ENCODE data around the gene VTN. TPM values are rescaled to one million over a fixed set of nuclear protein-coding genes. Genes with fewer than 3 reads are reported as not detected.
A peak's percentile ranks its signal among the peaks of the same experiment; 100 is the strongest.

Gene VTN
- total RNA-seq, 2 experiments from 2014 or later: 0.40 TPM; not detected in 1

- BruUV-seq (replicated peaks): no TSS peak
- no peak for DNase-seq (ENCODE audit: low spot score)
- Histone ChIP-seq H3K9me2 (ENCODE audit: insufficient read depth, low read length) (no peaks in the 10 kb centered on the region), H4K20me1 (ENCODE audit: insufficient read depth, low read length) (no peaks in the 10 kb centered on the region), H2AFZ (ENCODE audit: low read length) (no peak overlapping the region), H3K9me3 (ENCODE audit: low read length) (no peaks in the 10 kb centered on the region), H3K79me2 (ENCODE audit: insufficient read depth, low read depth, low read length) (no peaks in the 10 kb centered on the region), H3K4me3 (ENCODE audit: low read depth, low read length, poor library complexity, severe bottlenecking) (no peak overlapping the region), H3K4me2 (ENCODE audit: low read length) (no peak overlapping the region), H3K36me3 (ENCODE audit: insufficient read depth, low read length) (peaks cover 4% of the 10 kb centered on the region; the same call in 1 of the 2 replicates), H3K4me1 (ENCODE audit: insufficient read depth, low read length, poor library complexity, severe bottlenecking) (no peaks in the 10 kb centered on the region), H3K27ac (ENCODE audit: low read depth, low read length, poor library complexity, severe bottlenecking) (no peak overlapping the region)
- TF ChIP-seq CTCF (conservative IDR thresholded peaks at IDR 0.05; ENCODE audit: low read length) (no peak), EZH2phosphoT487 (IDR thresholded peaks at IDR 0.05; ENCODE audit: borderline replicate concordance, low read depth, low read length) (no peak)
- ChIA-PET POLR2A (no interaction called here), CTCF (ENCODE audit: unreplicated experiment) (interaction anchor here (1.0 kb wide), 1 partner anchor 21 kb away, joined by 4 read pairs; no protein-coding TSS in a partner anchor)
- intact Hi-C loops (cut with micrococcal nuclease; ENCODE audit: unreplicated experiment): no loop called here
Measured at GRCh38 chr17:28395968-28396367, 25.9 kb upstream of the VTN start.

- no peak overlapping the region for H2AFZ ChIP-seq (ENCODE audit: low read length)
- no peak for DNase-seq (ENCODE audit: low spot score)
- POLR2A ChIA-PET: interaction anchor here (0.9 kb wide), 1 partner anchor 9 kb away, joined by 3 read pairs; no protein-coding TSS in a partner anchor
- no peak overlapping the region for H3K4me3 ChIP-seq (ENCODE audit: low read depth, low read length, poor library complexity, severe bottlenecking)
- H3K79me2 ChIP-seq (ENCODE audit: insufficient read depth, low read depth, low read length): no peaks in the 10 kb centered on the region
- no peaks in the 10 kb centered on the region for H3K9me3 ChIP-seq (ENCODE audit: low read length)
- H3K4me1 ChIP-seq (ENCODE audit: insufficient read depth, low read length, poor library complexity, severe bottlenecking): no peaks in the 10 kb centered on the region
- H3K4me2 ChIP-seq (ENCODE audit: low read length): no peak overlapping the region
- H3K36me3 ChIP-seq (ENCODE audit: insufficient read depth, low read length): peaks cover 9% of the 10 kb centered on the region; the same call in 1 of the 2 replicates
- H3K27ac ChIP-seq (ENCODE audit: low read depth, low read length, poor library complexity, severe bottlenecking): no peak overlapping the region
- H4K20me1 ChIP-seq (ENCODE audit: insufficient read depth, low read length): no peaks in the 10 kb centered on the region
- BruUV-seq (replicated peaks): no TSS peak
- no peaks in the 10 kb centered on the region for H3K9me2 ChIP-seq (ENCODE audit: insufficient read depth, low read length)
- intact Hi-C loops (cut with micrococcal nuclease; ENCODE audit: unreplicated experiment): no loop called here
- TF ChIP-seq EZH2phosphoT487 (IDR thresholded peaks at IDR 0.05; ENCODE audit: borderline replicate concordance, low read depth, low read length): no peak
- no peak for TF ChIP-seq CTCF (conservative IDR thresholded peaks at IDR 0.05; ENCODE audit: low read length)
- CTCF ChIA-PET (ENCODE audit: unreplicated experiment): no interaction called here
Measured at GRCh38 chr17:28395426-28395825, 25.3 kb upstream of the VTN start.

GRCh38 chr17:28394337-28395116 is 24.4 kb upstream of the VTN start:
- no peaks in the 10 kb centered on the region for H3K4me1 ChIP-seq (ENCODE audit: insufficient read depth, low read length, poor library complexity, severe bottlenecking)
- no peaks in the 10 kb centered on the region for H3K9me2 ChIP-seq (ENCODE audit: insufficient read depth, low read length)
- ChIA-PET POLR2A (interaction anchor here (0.9 kb wide), 1 partner anchor 10 kb away, joined by 3 read pairs; no protein-coding TSS in a partner anchor), CTCF (ENCODE audit: unreplicated experiment) (no interaction called here)
- no peaks in the 10 kb centered on the region for H4K20me1 ChIP-seq (ENCODE audit: insufficient read depth, low read length)
- no peaks in the 10 kb centered on the region for H3K9me3 ChIP-seq (ENCODE audit: low read length)
- H3K79me2 ChIP-seq (ENCODE audit: insufficient read depth, low read depth, low read length): no peaks in the 10 kb centered on the region
- no peak overlapping the region for H2AFZ ChIP-seq (ENCODE audit: low read length)
- no peak for DNase-seq (ENCODE audit: low spot score)
- BruUV-seq (replicated peaks): TSS peak; percentile 39
- intact Hi-C loops (cut with micrococcal nuclease; ENCODE audit: unreplicated experiment): no loop called here
- H3K4me3 ChIP-seq (ENCODE audit: low read depth, low read length, poor library complexity, severe bottlenecking): no peak overlapping the region
- peaks cover 12% of the 10 kb centered on the region; the same call in 1 of the 2 replicates for H3K36me3 ChIP-seq (ENCODE audit: insufficient read depth, low read length)
- no peak overlapping the region for H3K27ac ChIP-seq (ENCODE audit: low read depth, low read length, poor library complexity, severe bottlenecking)
- TF ChIP-seq CTCF (conservative IDR thresholded peaks at IDR 0.05; ENCODE audit: low read length) (no peak), EZH2phosphoT487 (IDR thresholded peaks at IDR 0.05; ENCODE audit: borderline replicate concordance, low read depth, low read length) (no peak)
- H3K4me2 ChIP-seq (ENCODE audit: low read length): no peak overlapping the region
